Colonic mucosa (tissue), 4 donors: ENCODE results near the gene MACROD2. TPM values are rescaled to one million over a fixed set of nuclear protein-coding genes. Genes with fewer than 3 reads are reported as not detected.

Source experiments
- DNase-seq: peaks from one replicate; pipeline ENCODE4 v3.0.0-alpha.2; 2020
- H3K27ac ChIP-seq: fragments of 200-600 bp; one replicate; pipeline ENCODE4 v1.8.0; 2021
- H3K27me3 ChIP-seq: fragments of 200-600 bp; one replicate; pipeline ENCODE4 v1.8.0; 2021
- H3K36me3 ChIP-seq: fragments of 200-600 bp; one replicate; pipeline ENCODE4 v1.8.0; 2021
- H3K4me1 ChIP-seq: fragments of 200-600 bp; one replicate; pipeline ENCODE4 v1.8.0; 2021; ENCODE audit warnings: mild to moderate bottlenecking
- H3K4me3 ChIP-seq: fragments of 200-600 bp; one replicate; pipeline ENCODE4 v1.8.0; 2021
- H3K9ac ChIP-seq, 2 donors: one replicate each; pipeline ENCODE4 v1.7.0; 2013; ENCODE audit warnings: control low read depth in 2 of 2, low read depth in 2 of 2, low read length in 2 of 2
- H3K9me3 ChIP-seq: fragments of 200-600 bp; one replicate; pipeline ENCODE4 v1.8.0; 2021
- intact Hi-C: fragments of 100-400 bp; cut with DNase I; formaldehyde crosslinking; loops from one replicate; pipeline ENCODE4 v1.14.1; 2022
- total RNA-seq, 2 donors: library from RNA; stranded (reverse); fragmentation: NEBNext Ultra II Directional in 1 of 2; extraction: Animal tissue kit (Norgen Biotek cat#: 25700) in 1 of 2; gene quantifications; one replicate each; pipeline ENCODE4 v1.2.1, GENCODE V29; 2021
- TF ChIP-seq, protein P1 (sequence below): fragments of 200-600 bp; IDR thresholded peaks from one replicate; pipeline ENCODE4 v1.8.0; 2022; ENCODE audit warnings: antibody characterized with exemption, mild to moderate bottlenecking
- donor health status: healthy.
- donor health status: DM: no; HTN: no; CAD: no.
- donor health status: DM: no; HTN: no; CAD: no.

The MACROD2 gene
- total RNA-seq, 2 donors from 2014 or later, result 3.2 to 3.3 TPM

- no peak overlapping the region for H3K27ac ChIP-seq
- no peaks in the 10 kb centered on the region for H3K36me3 ChIP-seq
- no peaks in the 10 kb centered on the region for H3K9me3 ChIP-seq
- intact Hi-C loops, result no loop called here
- H3K27me3 ChIP-seq, result no peaks in the 10 kb centered on the region
- no peak overlapping the region for H3K4me3 ChIP-seq
- no peak overlapping the region for H3K9ac ChIP-seq
- no peaks in the 10 kb centered on the region for H3K4me1 ChIP-seq
- TF ChIP-seq, protein P1, sequence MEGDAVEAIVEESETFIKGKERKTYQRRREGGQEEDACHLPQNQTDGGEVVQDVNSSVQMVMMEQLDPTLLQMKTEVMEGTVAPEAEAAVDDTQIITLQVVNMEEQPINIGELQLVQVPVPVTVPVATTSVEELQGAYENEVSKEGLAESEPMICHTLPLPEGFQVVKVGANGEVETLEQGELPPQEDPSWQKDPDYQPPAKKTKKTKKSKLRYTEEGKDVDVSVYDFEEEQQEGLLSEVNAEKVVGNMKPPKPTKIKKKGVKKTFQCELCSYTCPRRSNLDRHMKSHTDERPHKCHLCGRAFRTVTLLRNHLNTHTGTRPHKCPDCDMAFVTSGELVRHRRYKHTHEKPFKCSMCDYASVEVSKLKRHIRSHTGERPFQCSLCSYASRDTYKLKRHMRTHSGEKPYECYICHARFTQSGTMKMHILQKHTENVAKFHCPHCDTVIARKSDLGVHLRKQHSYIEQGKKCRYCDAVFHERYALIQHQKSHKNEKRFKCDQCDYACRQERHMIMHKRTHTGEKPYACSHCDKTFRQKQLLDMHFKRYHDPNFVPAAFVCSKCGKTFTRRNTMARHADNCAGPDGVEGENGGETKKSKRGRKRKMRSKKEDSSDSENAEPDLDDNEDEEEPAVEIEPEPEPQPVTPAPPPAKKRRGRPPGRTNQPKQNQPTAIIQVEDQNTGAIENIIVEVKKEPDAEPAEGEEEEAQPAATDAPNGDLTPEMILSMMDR, result no peak
- no peak for DNase-seq
Measured at GRCh38 chr20:15740046-15740775, 1744.9 kb downstream of the MACROD2 start.

GRCh38 chr20:15742087-15742486, 1746.8 kb downstream of the MACROD2 start:
- no peaks in the 10 kb centered on the region for H3K4me1 ChIP-seq
- H3K27me3 ChIP-seq, result no peaks in the 10 kb centered on the region
- H3K27ac ChIP-seq, result no peak overlapping the region
- no peak overlapping the region for H3K4me3 ChIP-seq
- TF ChIP-seq, protein P1, result no peak
- no peaks in the 10 kb centered on the region for H3K9me3 ChIP-seq
- H3K36me3 ChIP-seq, result no peaks in the 10 kb centered on the region
- DNase-seq, result no peak
- intact Hi-C loops, result no loop called here
- no peak overlapping the region for H3K9ac ChIP-seq

DNA sequence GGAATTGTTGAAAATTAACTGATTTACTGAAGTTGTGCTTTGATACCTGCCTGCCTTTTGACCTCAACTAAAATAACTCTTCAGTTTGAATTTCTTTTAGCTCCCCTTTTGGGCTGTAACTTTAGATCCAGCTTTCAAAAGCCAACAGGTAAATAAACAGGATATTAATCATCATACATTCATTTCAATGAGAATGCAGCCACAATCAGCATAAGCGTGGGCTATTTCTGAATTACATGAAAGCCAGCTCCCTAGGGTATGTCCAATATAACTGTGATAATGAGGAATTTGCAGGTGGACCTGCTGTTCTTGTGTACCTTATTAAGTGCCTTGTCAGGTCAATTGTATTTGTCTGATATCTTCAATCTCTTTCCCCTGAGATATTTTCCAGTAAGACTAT, 1747.3 kb downstream of the MACROD2 start:
- Histone ChIP-seq H3K9me3 (no peaks in the 10 kb centered on the region), H3K36me3 (no peaks in the 10 kb centered on the region), H3K4me1 (no peaks in the 10 kb centered on the region), H3K9ac (no peak overlapping the region), H3K27me3 (no peaks in the 10 kb centered on the region), H3K27ac (no peak overlapping the region), H3K4me3 (no peak overlapping the region)
- intact Hi-C loops, result no loop called here
- DNase-seq, result no peak
- TF ChIP-seq, protein P1, result no peak

DNA sequence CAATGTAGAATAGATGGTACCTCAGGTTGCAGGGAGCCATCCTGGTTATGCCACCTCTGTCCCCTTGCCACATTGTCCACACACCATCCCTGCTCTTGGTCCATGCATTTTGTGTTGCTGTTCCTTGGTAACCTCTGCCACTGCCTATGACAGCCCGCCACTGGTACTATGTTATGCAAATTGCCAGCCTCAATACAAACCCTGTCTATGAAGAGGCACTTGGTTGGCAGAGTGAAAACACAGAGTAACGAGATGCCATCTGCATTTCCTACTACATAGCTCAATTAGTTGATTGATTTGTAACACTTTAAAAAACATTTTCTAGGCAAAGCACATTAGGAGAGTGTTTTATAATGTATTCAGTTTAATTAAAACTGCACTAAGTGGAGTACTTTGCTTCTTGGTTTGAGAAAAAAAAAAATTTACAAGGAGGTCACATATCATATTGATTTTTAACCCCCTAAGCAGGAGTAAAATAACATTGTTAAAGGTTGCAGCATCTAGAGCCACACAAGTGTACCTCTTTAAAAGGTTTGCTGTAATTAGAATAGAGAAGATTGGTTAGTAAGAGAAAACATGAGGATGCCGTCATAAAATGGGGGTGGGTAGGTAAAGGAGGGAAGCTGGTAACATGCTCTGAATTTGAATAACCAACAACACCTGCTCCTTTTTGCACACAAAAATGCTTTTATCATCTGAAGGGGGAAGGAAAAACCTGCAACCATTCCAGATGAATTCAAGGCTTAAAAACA, 1760.9 kb downstream of the MACROD2 start:
- Histone ChIP-seq H3K4me3 (no peak overlapping the region), H3K27ac (no peak overlapping the region), H3K27me3 (no peaks in the 10 kb centered on the region), H3K9me3 (no peaks in the 10 kb centered on the region), H3K9ac (no peak overlapping the region), H3K36me3 (no peaks in the 10 kb centered on the region), H3K4me1 (no peaks in the 10 kb centered on the region)
- intact Hi-C loops, result no loop called here
- DNase-seq, result no peak
- TF ChIP-seq, protein P1, result no peak

DNA sequence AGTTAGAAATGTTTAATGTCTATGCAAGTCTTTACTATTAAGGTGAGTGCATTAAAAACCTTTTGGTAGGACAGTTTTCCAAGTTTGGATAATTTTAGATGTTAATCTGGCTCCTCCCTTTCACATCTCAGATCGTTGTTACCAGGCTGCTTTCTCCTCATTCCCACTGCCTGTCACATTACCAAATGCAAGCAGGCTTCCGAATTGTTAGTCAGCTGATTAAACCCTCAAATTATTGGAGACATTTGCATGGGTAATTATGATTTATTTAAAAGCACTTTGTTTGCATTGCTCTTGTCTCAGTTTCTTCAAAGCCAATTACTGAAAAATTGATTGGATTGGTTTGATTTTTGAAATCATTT, 1761.4 kb downstream of the MACROD2 start:
- Histone ChIP-seq H3K4me1 (no peaks in the 10 kb centered on the region), H3K4me3 (no peak overlapping the region), H3K9ac (no peak overlapping the region), H3K27me3 (no peaks in the 10 kb centered on the region), H3K27ac (no peak overlapping the region), H3K36me3 (no peaks in the 10 kb centered on the region), H3K9me3 (no peaks in the 10 kb centered on the region)
- TF ChIP-seq, protein P1, result no peak
- DNase-seq, result no peak
- intact Hi-C loops, result no loop called here
